HG02678 (cell line): ENCODE measurements around the gene PIGT.

Experiments
- ATAC-seq: cut with Tn5 transposase; IDR thresholded peaks from one replicate; pipeline ENCODE4 v1.9.1; 2021; ENCODE audit warnings: mild to moderate bottlenecking, moderate library complexity; ENCODE audit not compliant: unreplicated experiment

The PIGT gene

DNA sequence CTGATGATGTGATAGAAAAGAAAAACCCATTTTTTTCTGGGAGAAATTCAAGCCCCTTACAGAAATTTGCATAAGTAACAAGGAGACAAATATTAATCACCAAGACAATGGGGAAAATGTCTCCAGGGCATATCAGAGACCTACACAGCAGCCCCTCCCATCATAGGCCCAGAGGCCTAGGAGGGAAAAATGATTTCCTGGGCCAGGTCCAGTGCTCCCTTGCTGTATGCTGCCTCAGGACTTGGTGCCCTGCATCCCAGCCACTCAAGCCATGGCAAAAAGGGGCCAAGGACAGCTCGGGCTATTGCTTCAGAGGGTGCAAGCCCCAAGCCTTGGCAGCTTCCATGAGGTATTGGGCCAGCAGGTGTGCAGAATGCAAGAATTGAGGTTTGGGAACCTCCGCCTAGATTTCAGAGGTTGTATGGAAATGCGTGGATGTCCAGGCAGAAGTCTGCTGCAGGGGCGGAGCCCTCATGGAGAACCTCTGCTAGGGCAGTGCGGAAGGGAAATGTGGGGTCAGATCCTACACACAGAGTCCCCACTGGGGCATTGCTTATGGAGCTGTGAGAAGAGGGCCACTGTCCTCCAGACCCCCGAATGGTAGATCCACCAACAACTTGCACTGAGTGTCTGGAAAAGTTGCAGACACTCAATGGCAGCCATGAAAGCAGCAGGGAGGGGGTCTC is 15.5 kb upstream of the PIGT start:
- no peak for ATAC-seq

DNA sequence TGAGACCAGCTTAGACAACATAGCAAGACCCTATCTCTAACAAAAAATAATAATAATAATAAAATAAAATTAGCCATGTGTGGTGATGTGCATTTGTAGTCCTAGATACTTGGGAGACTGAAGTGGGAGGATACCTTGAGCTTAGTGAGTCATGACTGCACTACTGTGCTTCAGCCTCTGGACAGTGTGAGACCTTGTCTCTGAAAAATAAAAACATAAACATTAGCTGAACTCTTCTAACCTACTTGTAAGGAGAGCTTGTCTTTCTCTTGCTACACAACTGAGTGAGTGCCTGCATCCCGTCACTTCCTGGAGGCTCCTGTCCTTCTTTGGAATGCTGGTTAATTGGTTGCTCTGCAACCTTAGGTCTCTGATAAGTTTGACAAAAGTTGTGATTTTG is 13.0 kb upstream of the PIGT start:
- ATAC-seq: no peak

DNA sequence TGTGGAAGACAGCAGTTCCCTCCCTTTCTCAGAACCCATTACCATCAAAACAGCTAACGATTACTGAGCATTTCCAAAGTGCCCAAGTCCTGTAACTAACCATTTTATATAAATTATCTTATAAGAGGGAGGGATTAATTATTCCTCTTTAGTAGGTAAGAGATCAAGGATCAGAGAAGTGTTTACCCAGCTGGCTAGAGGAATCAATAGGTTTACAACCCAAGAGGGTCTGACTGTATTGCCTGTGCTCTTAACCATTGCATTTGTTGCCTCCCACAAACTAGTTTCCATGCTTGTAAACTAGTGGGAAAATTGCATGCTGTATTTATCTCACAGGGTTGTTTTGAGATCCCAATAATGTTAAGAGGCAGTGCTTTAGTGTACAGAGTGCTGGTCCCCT is 11.5 kb upstream of the PIGT start:
- ATAC-seq: no peak

DNA sequence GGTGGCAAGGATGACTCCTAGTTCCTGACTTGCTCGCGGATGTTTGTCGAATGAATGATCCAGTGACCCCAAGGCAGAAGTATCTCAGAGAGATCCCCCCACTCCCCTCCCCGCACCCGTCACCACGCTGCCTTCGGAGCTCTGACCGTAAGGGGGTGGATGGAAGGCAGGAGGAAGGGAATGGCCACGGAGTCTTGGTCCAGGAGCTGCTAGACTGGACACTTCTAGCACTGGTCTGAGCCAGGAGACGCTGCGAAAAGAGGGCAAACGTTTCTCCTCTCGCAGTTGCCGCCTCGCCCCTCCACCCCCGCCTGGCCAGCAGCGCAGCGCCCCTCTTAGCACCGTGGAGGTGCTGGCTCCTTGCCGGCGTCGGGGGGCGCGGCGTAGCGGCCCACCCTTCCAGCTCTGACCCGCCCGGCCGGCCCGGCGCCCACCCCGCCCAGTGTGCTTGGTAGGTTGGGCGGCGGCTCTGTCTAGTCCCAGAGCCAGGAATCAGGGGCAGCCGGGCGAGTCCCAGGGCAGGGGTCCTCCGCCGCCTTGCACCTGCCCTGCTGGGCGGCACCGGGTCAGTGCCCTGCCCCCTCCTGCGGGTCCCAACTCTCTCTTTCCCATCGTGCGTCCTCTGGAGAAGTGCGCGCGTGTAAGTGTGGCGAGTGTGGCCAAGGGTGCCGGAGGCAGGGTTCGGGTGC is 10.2 kb upstream of the PIGT start:
- no peak for ATAC-seq

DNA sequence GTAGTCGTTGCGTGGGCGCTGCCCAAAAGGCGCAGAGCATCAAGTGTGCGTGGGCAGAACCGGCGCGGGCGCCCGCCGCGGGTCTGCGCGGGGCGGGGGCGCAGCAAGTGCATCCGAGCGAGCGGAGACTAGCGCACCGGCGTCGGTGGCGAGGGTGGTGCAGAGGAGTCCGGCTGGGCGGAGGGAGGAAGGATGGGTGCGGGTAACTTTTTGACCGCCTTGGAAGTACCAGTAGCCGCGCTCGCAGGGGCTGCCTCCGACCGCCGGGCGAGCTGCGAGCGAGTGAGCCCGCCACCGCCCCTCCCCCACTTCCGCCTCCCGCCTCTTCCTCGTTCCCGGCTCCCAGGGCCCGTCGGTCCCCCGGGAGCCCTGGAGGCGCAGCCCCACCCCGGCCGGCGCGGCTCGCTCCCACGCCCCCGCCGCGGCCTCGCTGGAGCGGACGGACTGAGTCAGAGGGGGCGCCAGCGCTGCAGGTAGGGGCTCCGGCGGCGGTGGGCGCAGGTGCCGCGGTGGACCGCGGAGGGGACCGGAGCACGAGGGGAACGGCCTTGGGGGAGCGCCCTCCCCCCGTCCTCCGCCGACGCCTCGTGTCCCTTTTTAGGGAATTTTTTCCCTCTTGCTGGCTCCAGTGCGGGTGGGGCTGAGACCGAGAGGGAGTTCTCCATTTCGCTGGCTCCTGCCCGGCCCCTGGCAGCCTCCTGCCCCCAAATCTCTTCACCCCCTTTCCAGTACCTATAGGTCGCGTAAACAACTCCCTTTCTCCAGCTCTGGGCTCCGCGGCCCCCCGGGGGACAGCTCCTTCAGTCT is 9.5 kb upstream of the PIGT start:
- no peak for ATAC-seq

DNA sequence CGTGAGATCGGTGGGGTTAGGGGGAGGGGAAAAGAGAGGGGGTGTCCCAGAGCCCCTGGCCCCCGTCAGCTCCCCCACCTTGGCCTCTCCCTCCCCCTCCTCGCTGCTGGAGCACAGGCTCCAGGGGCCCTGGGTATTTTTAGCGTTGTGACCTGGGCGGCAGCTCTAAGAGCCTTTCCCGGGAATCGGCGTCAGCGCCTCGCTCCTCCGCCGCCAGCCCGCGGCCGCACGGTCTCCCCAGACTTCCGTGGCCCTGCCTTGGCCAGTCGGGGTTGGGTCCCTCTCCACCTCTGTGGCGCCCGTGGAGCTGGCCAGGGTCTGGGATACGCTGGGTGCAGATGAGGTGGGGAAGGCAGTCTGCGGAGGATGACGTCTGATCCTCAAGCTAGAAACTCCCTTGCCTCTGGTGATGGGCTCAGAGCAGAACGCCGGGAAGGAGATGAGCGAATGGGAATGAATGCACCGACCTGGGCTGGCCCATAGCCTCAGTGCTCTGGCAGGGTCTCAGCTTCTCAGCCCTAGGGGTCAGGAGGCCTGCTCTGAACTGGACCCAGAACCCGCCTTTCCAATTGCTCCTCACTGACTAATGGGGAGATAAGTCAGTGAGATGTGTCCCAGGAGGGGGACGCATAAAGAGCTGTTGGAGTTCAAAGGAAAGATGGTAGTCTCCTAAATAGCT is 8.7 kb upstream of the PIGT start:
- ATAC-seq: no peak

DNA sequence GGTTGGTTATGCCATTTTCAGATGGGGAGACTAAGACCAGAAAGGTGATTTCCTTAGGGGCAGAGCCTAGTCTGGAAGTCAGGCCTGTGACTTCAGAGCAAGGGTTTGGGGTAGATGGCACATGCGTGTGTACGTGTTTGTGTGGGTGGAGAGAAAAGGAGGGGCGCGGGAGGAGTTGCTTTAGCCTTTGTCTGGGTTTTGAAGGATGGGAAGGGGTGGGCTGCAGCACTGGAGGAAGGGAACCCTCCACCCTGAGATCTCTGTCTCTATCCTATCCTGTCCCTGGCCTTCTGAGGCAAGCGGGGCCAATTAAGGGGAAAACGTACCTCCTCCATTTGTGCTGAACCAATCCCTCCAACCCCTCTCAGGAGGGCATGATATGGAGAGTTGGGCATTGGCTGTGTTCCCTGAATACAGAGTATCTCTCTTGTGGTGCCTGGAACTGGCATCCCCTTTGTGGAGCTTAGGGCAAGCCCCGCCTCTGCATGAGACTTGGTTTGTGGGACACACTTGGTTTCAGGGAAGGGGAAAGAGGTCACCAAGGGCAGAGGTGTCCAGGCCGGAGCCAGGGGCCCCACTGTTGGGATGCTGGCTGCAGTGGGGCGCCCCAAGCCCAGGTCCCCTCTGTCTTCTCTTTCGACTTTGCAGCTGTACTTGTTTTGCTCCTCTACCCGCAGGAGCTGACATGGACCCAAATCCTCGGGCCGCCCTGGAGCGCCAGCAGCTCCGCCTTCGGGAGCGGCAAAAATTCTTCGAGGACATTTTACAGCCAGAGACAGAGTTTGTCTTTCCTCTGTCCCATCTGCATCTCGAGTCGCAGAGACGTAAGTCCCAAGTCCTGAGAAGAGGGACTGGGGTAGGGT is 7.9 kb upstream of the PIGT start, which contains the start of gene DBNDD2:
Gene DBNDD2, plus strand, starts transcription at position 507 of the 863 bp plus-strand sequence. Its CDS starts 179 bp downstream, at position 686.
- no peak for ATAC-seq

DNA sequence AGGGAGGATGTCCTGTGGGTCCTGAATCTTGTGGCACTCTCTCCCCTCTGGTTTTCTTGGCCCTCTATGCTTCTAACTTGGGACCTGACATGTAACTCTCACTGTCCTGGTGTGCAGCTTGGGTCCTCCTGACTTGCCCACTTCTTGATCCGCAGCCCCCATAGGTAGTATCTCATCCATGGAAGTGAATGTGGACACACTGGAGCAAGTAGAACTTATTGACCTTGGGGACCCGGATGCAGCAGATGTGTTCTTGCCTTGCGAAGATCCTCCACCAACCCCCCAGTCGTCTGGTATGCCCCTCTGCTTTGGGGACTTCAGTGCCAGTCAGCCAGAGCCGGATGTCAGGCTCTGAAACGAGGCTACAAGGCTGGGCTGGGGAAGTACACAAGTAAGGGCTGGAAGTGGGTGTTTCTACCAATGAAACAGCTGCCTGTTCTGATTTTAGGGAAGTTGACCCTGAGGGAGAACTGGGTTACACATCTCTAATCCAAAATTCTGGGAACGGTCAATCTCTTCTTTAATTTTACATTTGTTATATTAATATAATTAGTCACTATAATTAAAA is 7.2 kb upstream of the PIGT start:
- no peak for ATAC-seq

DNA sequence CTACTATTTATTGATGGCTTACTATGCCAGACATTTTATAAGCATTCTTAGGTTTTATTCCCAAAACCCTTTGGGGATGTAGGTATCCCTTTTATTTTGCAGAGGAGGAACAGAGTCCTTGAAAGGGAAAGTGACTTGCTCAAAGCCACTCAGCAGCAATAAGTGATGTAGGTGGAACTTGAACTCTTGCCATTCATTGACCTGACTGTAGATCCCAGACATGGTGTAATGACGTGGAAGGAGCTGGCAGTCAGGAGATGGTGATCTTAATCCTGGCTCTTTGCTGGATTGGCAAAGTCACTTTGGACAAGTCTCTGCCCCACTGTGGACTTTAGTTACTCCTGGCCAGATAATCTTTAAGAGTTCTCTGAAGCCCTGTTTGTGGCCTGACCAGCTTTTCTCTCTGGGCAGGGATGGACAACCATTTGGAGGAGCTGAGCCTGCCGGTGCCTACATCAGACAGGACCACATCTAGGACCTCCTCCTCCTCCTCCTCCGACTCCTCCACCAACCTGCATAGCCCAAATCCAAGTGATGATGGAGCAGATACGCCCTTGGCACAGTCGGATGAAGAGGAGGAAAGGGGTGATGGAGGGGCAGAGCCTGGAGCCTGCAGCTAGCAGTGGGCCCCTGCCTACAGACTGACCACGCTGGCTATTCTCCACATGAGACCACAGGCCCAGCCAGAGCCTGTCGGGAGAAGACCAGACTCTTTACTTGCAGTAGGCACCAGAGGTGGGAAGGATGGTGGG is 6.2 kb upstream of the PIGT start:
- no peak for ATAC-seq

DNA sequence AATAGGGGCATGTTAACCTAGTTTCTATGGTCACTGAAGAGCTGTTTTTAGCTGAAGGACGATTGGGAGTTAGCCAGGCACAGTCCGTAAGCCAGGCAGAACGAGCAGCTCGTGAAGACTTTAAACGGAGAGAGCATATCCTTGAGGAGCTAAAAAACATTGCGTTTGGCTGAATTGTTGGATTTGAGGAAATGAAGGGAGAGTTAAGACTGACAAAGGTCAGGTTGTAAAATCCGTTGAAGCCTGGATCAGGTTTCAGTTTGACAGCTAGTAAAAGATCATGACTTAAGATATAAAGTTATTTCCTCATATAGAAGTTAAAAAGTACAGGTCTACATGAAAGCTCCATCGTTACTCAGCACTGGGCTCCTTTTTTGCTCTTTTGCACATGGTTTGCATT is 5.1 kb upstream of the PIGT start:
- ATAC-seq: no peak

DNA sequence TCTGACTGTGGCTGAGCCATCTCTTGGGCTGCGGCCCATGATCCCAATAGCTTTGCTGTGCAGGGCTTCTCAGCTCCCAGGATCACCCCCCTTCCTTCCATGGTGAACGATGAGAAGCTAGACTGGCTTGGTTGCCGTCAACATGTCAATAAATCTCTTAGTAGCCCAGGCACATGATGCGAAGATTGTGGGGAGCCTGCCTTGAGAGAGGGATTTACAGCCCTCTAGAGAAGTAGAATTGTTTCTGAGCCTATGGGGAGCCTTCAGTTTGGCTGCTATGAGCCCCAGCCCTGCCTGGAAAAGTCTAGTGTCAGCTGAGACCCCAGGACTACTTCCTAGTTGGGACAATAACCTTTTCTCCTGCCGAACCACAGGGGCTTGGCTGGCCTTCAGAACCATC is 3.3 kb upstream of the PIGT start:
- ATAC-seq: no peak

DNA sequence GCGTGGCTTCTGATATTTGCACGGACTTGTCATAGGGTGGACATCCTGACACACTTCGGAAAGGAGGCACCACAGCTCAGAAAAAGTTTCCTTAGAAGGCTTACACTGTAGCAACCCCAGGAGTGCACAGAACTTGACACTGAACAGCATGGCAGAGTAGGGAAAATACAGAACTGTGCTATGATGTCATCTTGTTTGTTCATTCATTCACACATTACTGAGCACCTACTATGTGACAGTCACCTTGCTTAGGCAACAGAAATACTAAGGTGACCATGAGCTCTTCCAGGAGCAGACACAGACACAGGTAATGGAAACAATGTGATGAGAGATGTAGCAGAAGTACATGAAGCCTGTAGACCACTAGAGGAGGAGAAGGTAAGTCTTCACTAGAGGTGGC is 2.5 kb upstream of the PIGT start:
- ATAC-seq: no peak

DNA sequence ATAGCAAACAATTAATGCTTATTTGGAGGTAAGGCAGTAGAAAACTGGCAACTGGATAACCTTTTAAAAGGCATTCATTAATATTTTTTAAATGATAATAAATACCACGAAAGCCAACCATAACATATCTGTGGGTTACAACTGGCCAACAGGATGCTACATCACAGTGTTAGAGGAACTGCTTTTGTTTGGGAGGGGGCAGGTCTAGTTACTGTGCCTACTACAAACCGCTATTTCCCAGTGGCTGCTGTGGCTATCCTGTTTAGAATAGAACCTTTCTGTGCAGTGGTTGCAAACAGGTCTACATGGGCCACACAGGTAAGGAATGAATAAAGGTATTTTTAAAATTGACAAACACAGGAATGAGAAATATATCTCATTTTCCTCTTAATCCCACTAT is 976 bp downstream of the PIGT start:
- no peak for ATAC-seq

DNA sequence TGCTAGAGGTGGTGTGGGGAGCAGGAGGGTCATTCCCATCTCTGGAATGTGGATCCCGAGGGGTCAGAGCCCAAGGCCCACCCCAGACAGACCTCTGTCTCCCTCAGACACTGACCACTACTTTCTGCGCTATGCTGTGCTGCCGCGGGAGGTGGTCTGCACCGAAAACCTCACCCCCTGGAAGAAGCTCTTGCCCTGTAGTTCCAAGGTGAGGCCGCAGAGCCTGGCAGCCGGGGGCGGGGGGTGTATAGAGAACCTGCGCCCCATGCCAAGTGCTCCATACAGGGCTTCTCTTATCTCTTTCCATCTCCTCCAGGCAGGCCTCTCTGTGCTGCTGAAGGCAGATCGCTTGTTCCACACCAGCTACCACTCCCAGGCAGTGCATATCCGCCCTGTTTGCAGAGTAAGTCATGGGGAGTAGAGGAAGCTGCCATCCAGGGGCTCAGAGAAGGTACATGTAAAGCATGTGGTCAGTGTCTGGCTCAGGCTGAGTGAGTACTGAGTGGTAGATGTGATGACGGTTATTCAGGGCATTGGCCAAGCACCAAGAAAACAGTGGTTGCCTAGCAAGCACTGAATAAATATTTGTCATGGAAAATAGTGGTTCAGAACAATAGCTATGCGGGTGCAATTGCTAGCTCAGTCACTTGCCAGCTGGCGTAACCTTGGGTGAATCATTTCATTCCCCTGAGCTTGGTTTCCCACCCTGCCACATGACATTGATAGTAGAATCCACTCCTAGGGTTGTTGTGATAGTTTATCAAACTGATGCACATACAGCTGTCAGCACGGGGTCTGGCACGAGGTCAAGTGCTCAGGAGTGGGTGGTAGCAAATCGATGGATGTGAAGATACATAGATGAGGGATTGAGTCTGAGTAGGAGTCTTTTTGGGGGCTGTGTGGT is 3.5 kb downstream of the PIGT start:
- ATAC-seq: peak; percentile 80

DNA sequence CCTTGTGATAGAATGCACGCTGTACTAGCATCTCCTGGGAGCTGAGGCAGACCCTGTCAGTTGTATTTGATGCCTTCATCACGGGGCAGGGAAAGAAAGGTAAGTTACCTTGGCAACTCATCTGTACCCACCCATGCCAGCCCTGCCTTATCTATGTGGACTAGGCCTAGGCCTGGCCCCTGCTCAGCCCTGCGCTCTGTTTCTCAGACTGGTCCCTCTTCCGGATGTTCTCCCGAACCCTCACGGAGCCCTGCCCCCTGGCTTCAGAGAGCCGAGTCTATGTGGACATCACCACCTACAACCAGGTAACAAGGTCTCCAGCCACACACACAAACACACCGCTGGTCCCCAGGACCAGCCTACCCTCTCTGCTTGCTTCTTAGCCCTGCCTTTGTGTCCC is 4.2 kb downstream of the PIGT start:
- ATAC-seq: no peak

DNA sequence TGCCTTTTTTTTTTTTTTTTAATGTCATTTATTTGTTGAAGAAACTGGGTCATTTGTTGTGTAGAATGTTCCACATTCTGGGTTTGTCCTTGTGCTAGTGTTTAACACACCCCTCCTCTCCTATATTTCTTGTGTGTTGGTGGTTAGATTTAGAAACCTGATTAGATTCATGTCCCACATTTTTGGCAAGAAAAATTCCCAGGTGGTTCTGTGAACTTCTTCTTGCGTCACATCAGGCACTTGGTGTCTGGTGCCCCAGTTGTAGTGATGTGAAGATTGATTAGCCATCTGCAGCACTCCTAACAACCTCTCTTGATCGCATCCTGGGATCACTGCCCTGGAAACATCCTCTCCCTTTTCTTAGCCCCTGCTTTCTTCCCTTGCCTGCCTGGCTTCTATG is 7.8 kb downstream of the PIGT start:
- no peak for ATAC-seq

DNA sequence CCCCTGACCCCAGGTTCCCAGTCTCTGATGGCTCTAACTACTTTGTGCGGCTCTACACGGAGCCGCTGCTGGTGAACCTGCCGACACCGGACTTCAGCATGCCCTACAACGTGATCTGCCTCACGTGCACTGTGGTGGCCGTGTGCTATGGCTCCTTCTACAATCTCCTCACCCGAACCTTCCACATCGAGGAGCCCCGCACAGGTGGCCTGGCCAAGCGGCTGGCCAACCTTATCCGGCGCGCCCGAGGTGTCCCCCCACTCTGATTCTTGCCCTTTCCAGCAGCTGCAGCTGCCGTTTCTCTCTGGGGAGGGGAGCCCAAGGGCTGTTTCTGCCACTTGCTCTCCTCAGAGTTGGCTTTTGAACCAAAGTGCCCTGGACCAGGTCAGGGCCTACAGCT is 9.6 kb downstream of the PIGT start:
- ATAC-seq: no peak

DNA sequence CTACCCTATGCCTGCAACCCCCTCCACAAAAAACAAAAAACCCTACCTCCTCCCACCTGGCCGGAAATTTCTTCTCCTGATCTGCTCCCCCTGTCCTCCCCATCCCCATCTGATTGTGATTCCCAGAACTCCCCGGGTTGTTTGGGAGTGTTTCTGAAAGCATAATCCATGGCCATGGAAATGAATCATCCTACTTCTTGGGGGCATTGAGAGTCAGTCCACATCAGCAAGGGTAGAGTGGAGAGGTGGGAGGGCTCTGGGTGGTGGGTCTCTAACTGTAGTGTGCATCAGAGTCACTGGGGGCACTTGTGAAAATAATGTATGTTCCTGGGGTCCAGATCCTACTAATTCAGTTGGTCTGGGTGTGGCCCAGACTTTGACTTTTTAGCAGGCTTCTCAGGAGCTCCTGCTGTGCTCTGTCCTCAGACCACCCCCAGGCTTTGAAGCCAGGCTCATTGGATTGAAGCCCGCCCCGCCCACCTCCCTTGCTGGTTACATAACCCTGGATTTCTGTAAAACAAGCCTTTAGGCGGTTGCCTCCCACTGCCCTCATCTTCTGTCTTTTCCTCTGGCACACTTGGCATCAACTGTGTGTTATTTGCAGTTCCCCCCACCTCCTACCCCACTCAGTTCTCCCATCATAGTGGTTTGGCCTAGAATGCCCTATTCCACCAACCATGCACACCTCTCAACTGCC is 10.5 kb downstream of the PIGT start:
- ATAC-seq: no peak
